Peyer's patch (tissue), 4 donors: Measurements from ENCODE around the gene B3GALT2.
"Not testable (repeated sequence)": the region's sequence is repeated elsewhere in the genome, so short reads cannot be mapped to it uniquely, and the experiment has no call there.

ENCODE experiments used
- POLR2A ChIP-seq, 2 donors: fragments of 450-650 bp; IDR thresholded peaks; one replicate each; pipeline ENCODE4 v1.5.1; 2017; ENCODE audit warnings: antibody characterized with exemption in 2 of 2, mild to moderate bottlenecking in 2 of 2, moderate library complexity in 2 of 2
- TF ChIP-seq, protein P1 (sequence below), 6 experiments: fragments of 450-650 bp in 4 of 6; fragments of 200-600 bp in 2 of 6; sonication (generic) in 1 of 6; IDR thresholded peaks; one replicate each; pipeline ENCODE4 v1.5.1; 2017 to 2019; ENCODE audit warnings: antibody characterized with exemption in 6 of 6, mild to moderate bottlenecking in 3 of 6, moderate library complexity in 1 of 6

DNA sequence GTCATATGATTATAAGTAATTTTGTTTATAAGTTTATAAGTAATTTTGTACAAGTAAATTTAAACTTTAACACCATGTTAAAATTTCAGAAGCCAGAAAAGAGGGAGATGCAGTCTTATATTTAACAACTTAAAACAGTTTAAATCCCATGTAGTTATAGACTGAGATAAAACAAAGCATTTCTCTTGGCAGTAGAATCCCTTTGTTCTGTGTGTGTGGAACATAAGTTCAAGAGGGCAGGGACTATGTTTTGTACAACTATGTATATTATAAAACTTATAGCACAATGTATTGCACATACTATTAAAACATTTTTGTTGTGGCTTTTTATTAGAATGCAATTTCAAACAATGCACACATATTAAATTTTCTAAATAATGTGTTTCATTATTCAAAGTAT, 44.7 kb upstream of the B3GALT2 start:
- TF ChIP-seq POLR2A (IDR thresholded peaks at IDR 0.05), result not testable (repeated sequence)
- TF ChIP-seq, protein P1, sequence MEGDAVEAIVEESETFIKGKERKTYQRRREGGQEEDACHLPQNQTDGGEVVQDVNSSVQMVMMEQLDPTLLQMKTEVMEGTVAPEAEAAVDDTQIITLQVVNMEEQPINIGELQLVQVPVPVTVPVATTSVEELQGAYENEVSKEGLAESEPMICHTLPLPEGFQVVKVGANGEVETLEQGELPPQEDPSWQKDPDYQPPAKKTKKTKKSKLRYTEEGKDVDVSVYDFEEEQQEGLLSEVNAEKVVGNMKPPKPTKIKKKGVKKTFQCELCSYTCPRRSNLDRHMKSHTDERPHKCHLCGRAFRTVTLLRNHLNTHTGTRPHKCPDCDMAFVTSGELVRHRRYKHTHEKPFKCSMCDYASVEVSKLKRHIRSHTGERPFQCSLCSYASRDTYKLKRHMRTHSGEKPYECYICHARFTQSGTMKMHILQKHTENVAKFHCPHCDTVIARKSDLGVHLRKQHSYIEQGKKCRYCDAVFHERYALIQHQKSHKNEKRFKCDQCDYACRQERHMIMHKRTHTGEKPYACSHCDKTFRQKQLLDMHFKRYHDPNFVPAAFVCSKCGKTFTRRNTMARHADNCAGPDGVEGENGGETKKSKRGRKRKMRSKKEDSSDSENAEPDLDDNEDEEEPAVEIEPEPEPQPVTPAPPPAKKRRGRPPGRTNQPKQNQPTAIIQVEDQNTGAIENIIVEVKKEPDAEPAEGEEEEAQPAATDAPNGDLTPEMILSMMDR (IDR thresholded peaks at IDR 0.05), result not testable (repeated sequence)
